RKO (cell line): Measurements from ENCODE around the gene BEND7.
A peak's percentile ranks its signal among the peaks of the same experiment; 100 is the strongest.
"Not testable (repeated sequence)": the region's sequence is repeated elsewhere in the genome, so short reads cannot be mapped to it uniquely, and the experiment has no call there.

Experiments used
- DNase-seq: peaks from one replicate; pipeline ENCODE4 v3.0.0-alpha.2; 2016; ENCODE audit warnings: low spot score

Gene BEND7

GRCh38 chr10:13528875-13529713, at the start of gene BEND7:
TSS of gene BEND7 (minus strand) at chr10:13529014. CDS start at chr10:13528533, 481 bp downstream.
- peak; percentile 69 for DNase-seq

GRCh38 chr10:13573960-13574359, 45.1 kb upstream of the BEND7 start:
- DNase-seq = no peak

- DNase-seq = no peak
Measured at GRCh38 chr10:13571541-13571940, 42.7 kb upstream of the BEND7 start.

GRCh38 chr10:13567030-13567429, 38.2 kb upstream of the BEND7 start:
- DNase-seq = no peak

DNA sequence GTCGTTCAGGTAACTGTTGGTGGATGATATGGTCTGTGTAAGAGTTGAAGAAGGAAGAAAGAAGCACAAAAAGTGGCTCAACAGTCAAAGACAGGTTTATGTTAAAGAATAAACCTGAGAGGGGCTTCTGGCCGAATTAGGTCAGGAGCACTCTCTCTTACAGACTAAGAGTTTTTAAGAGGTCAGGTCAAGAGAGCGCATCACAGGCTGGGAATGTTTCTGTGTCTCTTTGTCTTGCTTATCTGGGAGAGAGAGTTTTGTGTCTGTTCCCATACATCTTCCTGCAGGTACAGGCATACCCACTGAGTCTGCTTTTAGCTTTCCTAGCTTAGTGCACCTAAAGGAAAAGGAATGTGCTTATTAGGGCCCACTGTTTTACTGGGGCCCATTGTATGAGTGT, 35.8 kb upstream of the BEND7 start:
- no peak for DNase-seq

- no peak for DNase-seq
Measured at GRCh38 chr10:13563481-13564445, 34.9 kb upstream of the BEND7 start.

DNA sequence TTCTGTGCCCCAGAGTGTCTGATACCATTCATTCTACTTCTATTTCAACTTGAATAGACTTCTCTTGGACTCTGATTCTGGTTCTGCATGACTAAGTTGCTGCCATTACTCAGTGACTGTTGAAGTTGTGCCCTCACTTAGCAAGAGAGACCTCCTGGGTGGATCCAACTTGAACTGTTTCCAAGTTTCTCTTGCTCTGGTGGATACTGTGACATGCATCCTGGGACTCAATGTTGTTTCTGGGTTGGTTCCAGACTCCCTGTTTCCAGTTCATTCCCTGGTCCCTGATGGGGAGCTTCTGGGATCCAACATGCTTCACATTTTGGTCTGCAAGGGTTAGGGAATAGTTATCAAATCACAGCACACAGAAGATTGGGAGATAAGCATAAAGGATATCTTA, 31.8 kb upstream of the BEND7 start:
- DNase-seq = no peak

GRCh38 chr10:13559124-13559700, 30.4 kb upstream of the BEND7 start:
- peak; percentile 20 for DNase-seq

DNA sequence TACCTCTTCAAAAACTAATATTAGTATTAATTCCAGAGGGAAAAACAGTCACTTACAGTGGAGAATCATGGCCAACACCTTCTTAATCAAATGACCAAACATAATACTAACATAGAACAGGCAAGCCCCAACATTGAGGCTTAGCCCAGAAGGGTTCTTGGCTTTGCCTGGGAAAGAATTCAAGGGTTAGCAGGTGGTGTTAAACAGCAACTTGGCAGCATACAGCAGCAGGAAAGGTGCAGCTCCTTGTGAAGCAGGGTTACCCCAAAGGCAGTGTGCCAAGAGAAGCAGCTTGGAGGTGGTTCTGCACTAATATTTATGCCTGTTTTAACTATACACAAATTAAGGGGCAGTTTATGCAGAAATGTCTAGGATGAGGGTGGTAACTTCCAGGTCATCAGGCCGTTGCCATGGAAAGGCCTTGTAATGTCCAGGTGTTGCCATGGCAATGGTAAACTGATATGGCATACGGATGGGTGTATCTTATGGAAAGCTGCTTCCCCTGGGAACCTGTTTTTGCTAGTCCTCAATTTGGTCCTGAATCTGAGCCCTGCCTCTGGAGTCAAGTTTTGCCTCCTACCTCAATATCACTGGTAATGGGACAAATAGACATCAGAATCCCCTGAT, 27.2 kb upstream of the BEND7 start:
- DNase-seq = no peak

DNA sequence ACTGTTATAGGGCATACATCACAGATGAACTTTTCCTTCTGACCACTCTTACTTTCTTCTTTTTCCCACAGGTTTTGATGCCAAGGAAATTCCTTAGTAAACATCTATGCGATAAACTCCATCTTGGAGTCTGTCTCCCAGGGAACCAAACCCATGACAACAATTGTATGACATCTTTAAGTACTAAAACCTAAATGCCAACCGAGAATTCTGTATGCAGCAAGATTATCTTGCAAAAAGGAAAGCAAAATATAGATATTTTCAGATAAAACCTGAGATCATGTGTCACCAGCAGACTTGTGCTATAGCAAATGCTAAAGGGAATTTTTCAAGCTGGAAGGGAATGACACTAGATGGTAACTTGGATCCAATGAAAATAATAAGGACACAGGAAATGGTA, 22.0 kb upstream of the BEND7 start:
- no peak for DNase-seq

- DNase-seq = no peak
Measured at GRCh38 chr10:13542533-13542932, 13.7 kb upstream of the BEND7 start.

GRCh38 chr10:13537985-13538384, 9.2 kb upstream of the BEND7 start:
- DNase-seq = not testable (repeated sequence)

- DNase-seq = peak; percentile 64
Measured at GRCh38 chr10:13536674-13537366, 8.0 kb upstream of the BEND7 start.

DNA sequence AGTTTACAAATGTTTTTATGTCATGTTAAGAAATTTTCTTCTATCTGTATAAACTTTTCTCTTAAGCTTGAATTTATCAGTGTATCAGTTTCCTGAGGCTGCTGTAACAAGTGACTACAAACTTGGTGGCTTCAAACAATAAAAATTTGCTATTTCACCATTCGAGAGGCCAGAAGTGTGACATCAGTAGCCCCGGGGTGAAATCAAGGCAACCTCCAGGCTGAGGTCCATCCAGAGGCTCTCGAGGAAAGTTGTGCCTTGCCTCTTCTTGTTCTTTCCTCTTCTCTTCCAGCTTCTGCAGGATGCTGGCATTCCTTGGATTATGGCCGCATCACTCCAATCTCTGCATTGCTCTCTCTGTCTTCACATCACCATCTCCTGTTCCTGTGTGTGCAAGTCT, 6.5 kb upstream of the BEND7 start:
- no peak for DNase-seq

DNA sequence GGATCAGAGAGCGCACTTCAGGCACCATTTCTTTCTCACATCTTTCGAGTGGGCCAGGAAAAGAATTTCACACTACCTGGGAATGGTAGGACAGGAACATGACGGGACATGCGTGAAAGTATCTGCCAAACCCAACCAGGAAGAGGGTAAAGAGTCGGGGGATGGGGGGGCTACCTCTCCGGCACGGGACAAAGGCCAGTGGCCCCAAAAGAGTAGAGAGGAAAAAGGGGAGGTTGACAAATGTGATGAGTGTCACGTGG, 830 bp upstream of the BEND7 start:
- DNase-seq = no peak

GRCh38 chr10:13528123-13528874, 515 bp downstream of the BEND7 start:
- DNase-seq = peak; percentile 32

- peak; percentile 32 for DNase-seq
Measured at GRCh38 chr10:13527864-13528122, 1.0 kb downstream of the BEND7 start.

- DNase-seq = peak; percentile 98
Measured at GRCh38 chr10:13526948-13527863, 1.6 kb downstream of the BEND7 start.

DNA sequence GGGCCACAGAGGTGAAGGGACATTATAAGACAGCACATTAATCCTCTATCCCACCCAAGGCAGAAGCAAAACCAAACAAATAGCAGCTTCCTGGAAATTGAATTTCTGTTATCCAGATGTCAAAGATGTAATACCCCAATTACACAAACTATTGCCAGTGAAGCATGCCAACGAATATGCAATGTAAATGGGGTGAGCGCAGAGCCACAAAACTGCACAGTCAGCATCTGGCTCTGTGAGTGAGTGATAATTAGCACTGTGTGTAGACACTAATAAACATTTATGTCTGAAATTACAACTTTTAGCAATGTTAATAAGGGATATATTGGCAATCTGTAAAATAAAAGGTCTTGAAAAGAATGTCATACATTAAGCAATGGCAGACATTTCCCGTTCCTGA, 3.2 kb downstream of the BEND7 start:
- DNase-seq = no peak

DNA sequence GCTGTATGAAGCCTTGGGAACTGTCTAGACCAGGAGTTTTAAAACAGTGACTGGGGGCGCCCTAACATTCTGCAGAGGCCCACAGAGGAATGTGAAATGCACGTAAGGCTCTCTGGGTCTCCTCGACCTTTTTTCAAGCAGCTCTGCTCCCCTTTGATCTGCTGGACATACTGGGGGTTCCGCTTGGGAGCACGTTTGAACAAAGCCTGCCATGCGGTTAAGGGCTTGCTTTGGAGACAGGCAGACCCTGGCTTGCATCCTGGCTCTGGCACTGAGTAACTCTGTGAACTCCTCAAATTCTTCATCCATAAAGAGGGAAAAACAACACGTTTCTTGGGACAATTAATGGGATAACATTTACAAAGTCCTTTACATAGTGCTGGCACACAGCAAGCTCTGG, 7.8 kb downstream of the BEND7 start:
- DNase-seq = no peak
